A172 (cell line): ENCODE measurements around the gene OR7A10. TPM values are rescaled to one million over a fixed set of nuclear protein-coding genes. Genes with fewer than 3 reads are reported as not detected.

ENCODE experiments used
- DNase-seq: peaks from one replicate; pipeline ENCODE4 v3.0.0-alpha.2; 2015; ENCODE audit warnings: low spot score
- total RNA-seq: library from RNA; depleted of rRNA; stranded (reverse); fragments of >200 nt; shearing (Covaris generic); gene quantifications from 2 replicates; pipeline ENCODE4 v1.2.3, GENCODE V29; 2014; rRNA removed

OR7A10 gene
- not detected in 2 replicates for total RNA-seq

DNA sequence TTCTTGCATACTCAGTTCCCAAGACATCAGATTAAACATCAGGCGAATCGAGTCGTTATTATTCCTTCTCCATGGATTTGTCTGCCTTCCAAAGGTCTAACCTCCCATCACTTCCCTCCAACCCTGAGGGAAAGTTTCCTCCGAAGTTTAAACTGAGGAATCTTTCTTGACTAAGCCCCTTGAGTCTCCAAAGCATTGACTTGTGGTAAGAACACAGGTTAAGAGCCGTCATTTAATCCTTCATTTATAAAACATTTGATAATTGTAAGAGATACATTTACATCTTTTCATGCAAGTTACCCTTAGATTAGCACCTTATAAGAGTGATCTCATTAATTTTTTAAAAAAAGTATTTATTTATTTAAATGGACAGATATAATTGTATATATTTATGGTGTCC is at the start of gene OR7A10:
OR7A10 (minus strand) TSS at position 101 of the 400 bp plus-strand sequence. CDS start 7,045 bp downstream, outside the sequence.
- no peak for DNase-seq

DNA sequence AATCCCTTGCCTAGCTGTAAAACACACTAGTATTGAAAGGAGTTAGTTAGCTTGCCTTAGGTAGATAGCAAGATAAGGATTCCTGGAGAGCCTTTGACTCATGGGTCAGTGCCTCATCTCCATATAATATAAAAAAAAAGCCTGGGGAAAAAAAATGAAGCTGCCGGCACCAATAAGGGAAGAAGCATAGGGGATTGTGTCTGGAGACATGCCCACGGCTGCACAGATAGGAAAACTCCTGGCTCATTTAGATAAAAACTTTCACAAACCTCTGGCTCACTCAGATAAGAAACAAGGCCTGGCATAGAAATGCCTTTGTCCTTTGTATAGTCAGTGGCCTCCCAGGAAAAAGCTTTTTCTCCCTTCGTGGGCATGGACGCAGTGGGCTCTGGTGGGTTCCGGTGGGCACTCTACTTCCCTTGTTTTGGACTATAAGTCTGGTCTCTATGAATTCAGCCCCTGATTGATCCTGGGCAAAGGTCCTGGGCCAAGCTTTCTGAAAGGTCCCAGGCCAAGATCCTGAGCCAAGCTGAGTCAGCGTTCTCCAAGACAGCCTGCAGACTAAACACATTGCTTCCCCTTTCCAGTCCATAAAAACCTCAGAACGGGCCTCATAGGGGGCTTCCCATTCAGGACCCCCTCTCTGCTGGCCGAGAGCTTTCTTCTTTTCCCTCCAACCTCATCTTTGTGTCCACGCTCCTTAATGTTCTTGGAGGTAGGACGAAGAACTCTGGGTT is 42.1 kb upstream of the OR7A10 start:
- DNase-seq, result no peak

DNA sequence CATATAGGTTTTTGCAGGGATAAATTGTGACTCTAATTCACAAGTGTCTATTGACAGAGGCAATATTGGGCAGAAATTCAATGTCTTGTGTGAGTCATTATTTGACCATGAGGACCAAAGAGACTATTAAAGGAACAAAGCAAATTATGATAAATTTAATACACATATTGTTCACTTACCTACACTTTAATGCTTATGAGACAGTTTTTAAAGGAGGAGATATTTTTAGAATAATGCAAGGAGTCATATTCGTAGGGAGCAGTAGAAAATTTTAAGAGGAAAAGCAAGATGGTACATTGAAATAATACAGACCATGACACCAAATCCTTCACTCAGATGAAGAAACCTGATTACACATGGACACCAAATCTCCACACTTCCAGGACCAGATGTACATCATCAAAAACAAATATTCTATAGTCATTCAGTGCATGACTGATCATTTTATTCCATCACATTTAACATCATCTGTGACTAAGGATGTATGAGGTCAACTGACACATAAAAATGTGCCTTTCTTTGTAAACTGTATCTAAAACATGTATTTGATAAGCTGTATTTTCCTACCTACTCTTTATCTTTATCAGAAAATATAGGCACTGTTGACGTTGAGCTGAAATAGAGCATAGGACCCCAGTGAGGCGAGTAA is 41.4 kb upstream of the OR7A10 start:
- DNase-seq, result no peak

DNA sequence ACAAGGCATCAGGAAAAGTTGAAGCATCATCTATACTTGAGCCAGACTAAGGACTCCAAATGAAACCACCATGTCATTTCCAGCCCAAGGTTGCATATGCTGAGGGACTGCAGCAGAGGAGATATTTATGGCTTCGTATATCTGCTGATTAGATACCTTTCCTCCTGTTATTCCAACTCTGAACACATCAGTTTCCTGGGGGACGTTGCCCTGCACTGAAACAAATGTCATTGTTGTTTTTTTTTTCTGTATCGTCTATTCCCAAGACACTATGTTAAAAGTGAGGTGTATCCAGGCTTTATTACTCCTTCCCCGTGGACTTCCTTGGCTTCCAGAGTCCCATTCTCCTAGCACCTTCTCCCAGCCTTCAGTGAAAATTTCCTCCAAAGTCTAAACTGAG is 37.3 kb upstream of the OR7A10 start, which contains the start of gene OR7A17:
OR7A17 (minus strand) TSS at position 101 of the 400 bp plus-strand sequence. CDS start 4,777 bp downstream, outside the sequence.
- no peak for DNase-seq

DNA sequence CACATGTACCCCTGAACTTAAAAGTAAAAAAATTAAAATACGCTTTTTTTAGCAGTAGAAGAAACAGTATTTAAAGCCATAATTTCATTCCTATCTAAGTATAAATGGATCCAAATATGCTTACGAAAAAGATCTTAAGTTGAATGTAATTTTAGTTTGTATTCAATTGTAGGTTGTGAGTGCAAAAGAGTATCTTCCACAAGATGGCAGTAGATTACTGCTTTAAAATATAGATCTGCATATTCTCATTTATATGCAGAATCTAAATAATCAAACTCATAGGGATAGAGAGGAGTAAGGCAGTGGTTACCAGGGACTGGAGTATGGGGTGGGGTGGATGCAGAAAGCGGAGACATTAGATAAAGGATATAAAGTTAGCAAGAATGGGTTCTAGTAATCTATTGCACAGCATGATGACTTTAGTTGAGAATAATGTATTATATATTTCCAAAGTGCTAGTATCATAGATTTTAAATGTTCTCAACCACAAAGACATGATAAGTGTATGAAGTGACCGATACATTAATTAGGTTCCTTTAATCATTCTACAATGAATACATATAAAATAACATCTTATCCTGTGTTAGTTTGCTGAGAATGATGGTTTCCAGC is 23.0 kb upstream of the OR7A10 start:
- peak; percentile 19 for DNase-seq

DNA sequence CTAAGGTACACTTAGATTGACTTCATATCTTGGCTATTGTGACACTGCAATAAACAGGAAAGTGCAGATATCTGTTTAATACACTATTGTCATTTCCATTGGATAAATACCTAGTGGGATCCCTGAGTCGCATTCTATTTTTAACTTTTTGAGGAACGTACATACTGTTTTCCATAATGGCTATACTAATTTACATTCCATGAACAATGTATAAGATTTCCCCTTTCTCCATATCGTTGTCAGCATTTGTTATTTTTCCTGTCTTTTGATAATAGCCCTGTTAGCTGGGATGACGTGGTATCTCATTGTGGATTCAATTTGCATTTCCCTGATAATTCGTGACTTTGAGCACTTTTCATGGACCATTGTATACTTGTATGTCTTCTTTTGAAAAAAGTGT is 19.8 kb upstream of the OR7A10 start:
- DNase-seq, result no peak

DNA sequence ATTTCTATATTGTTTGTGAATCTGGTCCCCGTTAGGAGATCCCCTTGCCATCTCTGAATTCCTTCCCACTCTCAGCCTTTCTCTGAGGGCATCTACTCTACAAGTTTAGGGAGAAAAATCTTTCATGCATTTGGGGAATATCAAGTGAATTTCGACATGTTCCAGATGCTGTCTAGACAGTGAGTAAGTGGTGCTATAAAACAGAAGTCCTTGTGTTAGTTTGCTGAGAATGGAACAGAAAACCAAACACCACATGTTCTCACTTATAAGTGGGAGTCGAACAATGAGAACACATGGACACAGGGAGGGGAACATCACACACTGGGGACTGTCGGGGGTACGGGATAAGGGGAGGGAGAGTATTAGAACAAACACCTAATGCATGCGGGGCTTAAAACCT is 5.1 kb downstream of the OR7A10 start:
- no peak for DNase-seq

DNA sequence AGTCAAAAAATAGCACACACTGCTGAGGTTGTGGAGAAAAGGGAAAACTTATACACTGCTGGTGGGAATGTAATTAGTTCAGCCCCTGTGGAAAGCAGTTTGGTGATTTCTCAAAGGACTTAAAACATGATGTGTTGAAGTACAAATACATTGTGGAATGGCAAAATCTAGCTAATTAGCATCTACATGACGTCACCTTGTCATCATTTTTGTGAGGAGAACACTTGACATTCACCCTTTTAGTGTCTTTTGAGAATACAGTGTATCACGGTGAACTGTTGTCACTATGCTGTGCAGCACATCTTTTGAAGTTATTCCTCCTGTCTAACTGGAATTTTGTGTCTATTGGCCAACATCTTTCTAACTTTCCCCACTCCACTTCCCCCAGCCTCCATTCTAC is 5.6 kb downstream of the OR7A10 start:
- DNase-seq, result no peak

DNA sequence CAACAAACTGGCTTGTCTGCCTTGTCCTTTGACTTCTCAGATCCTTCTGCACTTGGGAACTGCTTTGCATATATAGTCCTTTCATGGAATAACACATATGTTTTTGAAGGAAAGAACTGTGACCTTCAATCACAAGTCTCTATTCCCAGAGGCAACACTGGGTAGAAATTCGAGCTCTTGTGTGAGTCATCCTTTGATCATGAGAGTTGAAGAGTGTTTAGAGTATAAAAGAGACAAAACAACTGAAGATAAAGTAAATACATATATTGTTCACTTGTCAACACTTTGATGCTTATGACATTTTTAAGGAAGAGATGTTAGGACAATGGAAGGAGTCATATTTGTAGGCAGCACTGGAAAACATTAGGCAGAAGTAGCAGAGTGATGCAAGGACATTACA is 8.5 kb downstream of the OR7A10 start:
- no peak for DNase-seq

DNA sequence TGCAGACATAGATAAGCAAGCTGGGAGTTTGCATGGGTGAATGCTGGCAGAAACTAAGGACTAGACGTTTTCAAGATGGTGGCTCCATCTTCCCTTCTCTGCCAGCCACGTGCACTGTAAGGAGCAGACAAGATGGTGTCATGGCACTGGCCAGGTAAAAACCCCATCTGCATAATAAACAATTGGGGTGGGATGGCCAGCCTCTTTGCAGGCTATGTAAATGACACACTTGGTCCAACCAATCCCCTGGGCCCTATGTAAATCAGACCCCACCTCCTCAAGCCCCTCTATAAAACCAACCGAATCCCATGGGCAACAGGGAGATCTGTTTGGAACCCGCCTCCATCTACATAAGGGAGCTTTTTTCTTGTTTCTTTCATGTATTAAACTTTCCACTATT is 11.3 kb downstream of the OR7A10 start:
- DNase-seq, result no peak

DNA sequence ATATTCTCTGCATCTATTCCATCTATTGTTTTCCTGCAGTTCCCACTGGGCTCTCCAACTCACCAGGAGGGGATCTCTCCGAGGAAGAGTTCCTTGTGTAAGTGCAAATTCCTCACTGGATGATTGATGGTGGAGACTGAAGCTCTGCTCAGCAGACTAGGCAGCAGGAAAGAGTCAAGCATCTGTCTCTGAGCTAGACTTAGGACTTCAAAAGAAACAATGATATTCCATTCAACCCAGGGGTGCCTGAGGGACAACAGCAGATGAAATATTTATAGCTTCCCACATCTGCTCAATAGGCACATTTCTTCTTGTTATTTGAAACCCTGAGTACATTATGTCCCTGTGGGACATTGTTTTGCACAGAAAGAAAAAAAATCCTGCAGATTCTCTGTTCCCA is 13.7 kb downstream of the OR7A10 start, which contains the start of the genes OR7A5 and OR7C1:
OR7A5 (minus strand) TSS at position 175 of the 400 bp plus-strand sequence. CDS start 6,944 bp downstream, outside the sequence.
OR7C1 (minus strand) TSS at position 175 of the 400 bp plus-strand sequence. CDS start 35,049 bp downstream, outside the sequence.
- DNase-seq, result no peak

DNA sequence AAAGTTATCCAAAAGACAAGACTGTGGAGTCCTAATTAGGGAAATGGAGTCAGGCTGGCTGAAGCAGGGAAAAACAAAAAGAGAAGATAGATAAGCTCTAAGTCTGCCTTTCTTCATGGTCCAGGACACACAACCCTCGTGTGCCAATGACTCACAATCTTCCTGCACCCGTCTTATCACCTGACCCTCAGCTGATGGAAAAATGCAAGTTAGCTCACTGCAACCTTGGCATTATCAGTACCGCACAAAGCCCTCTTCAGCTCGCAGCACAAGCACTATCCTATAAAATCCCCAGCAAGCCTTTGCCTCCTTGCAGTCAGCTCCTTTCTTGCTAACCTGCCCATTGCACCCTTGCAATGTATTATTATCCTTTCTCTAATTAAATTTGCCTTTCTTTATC is 18.0 kb downstream of the OR7A10 start:
- peak; percentile 46 for DNase-seq

DNA sequence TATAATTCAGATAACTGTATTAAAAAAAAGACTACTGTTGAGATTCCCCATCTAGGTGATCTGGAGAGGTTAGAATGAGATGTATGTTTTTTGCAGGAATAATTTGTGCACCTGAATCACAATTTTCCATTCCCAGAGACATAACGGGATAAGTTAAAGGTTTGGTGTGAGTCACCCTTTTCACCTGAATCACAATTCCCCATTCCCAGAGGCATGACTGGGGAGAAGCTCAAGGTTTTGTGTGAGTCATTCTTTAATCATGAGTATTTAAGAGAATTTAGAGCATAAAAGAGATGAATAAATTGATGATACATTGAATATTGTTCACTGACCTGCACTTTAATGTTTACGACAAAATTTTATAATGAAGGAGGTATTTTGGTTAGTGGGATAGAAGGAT is 22.7 kb downstream of the OR7A10 start:
- peak; percentile 22 for DNase-seq

DNA sequence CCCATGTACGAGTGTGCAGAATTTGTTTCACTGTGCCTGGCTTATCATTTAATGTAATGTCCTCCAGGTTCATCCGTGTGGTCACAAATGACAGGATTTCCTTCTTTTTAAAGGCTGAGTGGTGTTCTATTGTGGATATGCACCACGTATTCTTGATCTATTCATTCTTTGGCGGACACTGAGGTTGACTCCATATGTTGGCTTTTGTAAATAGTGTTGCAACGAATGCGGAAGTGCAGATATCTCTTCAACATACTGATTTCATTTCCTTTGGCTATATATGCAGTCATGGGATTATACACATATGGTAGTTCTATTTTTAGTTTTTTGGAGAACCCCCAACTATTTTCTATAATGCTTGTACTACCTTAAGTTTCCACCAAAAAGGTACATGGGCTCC is 26.8 kb downstream of the OR7A10 start:
- no peak for DNase-seq

DNA sequence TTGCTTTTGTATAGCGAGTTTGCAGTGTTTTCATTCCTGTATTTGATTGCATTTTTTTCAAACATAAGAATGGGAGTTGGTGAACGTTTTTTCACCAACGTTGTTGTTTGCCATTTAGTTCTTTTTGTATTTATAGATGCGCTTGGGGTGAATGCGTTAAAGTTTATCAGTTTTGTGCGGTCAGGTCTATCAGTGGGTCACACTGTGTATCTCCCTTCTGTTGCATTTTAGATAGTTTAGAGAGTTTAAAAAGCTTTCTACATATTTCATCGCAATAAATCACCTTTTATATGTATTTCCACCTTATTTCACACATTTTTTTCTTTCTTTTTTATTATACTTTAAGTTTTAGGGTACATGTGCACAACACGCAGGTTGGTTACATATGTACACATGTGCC is 30.1 kb downstream of the OR7A10 start:
- no peak for DNase-seq

DNA sequence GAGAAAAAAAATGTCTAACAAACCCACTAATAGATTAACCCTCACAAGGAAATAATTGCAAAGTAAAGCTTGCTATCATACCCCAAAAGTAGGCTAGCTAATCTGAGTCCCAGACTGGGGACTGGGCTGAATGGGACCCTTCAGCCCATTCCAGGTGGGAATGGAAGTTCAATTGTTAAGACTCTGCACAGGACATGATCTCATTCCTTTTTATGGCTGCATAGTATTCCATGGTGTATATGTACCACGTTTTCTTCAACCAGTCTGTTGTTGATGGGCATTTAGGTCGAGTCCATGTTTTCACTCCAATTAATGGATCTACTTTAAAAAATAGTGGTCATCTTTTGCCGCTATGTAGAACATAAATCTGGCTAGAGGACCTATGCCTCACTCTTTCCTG is 31.7 kb downstream of the OR7A10 start:
- no peak for DNase-seq

DNA sequence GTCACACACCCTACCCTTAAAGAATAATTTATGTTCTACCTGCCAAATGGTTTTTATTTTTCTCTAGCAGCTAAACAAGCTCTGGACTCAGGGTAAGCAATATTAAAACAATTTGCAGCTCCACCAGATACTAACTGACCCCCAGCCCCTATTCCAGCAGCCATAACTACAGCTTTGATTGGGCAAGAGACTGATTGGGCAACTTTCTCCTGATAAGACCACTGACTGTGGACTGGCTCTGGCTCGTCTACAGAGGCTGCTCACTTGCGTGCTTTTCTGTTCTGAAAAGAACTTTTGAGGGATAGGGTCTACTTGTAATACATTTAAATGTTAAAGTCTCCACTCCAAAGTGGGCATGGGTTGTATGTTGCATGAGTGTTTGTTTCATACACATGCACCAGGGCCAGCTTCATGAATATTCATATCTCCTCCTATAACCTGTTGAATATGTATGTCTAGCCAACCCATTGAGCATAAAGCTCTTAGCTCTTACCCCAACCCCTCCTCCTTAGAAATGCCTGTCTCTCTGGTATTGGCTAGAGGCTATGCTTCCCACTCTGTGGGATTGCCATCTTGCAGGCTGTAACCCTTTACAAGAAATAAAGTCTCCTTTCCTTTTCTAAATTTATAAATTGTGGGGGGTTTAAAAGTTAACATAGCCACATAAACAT is 33.6 kb downstream of the OR7A10 start:
- DNase-seq, result no peak

DNA sequence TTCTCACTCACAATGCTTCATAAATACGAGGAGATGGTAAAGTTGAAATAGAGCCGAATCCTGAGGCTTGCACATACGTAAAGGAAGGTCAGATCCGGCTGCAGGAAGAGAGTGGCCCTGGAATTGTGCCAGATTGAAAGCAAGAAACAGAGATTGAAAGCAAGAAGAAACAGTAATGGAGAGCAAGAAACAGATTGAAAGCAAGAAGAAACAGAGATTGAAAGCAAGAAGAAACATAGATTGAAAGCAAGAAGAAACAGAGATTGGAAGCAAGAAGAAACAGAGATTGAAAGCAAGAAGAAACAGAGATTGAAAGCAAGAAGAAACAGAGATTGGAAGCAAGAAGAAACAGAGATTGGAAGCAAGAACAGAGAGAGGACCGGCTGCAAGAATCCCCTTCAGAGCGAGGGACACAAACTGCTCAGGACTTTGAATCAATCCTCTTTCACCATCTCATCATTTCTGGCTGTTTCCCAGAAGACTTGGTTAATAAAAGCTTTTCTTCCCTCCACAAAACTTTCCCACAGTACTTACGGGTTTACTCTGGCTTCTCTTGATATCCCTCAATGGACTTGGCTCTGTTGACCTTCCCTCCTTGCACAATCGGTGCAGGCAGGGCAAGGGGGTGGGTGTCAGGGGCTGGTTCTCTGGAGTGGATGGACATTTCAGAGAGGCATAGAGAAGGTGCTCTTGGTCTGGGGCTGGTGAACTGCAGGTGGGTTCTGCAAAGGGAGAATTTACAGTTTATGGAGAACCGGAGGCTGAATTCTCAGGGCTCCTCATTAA is 39.3 kb downstream of the OR7A10 start:
- no peak for DNase-seq

DNA sequence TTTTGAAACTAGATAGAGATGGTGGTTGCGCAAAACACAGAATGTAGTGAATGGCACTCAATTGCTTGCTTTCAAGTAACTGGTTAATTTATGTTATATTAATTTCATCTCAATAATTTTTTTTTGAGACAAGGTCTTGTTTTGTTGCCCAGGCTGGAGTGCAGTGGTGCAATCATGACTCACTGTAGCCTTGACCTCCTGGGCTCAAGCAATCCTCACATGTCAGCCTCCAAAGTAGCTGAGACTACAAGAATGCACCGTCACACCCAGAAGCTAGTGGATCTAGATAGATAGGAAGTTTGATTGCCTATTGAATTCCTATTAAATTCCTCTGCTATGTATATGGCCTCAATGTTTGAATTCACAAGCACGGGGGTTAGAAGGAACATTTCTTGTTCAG is 44.0 kb downstream of the OR7A10 start:
- DNase-seq, result no peak

DNA sequence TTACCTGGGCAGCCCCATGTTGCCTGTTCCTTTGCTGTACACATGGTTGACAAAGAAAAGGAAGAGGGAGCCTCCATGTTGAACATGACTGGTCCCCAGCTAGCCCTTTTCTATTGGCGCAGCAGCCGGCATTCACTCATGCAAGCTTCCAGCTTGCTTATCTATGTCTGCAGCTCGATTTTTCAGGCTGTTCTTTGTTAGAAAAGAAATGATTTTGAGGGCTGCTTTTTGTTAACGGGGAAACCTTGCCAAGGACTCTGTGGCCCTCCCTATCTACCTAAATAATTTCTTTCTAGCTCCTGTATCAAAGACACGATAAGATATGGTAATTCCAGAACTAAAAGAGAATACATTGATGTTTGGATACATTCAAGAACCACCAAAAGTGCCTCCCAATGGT is 50.0 kb downstream of the OR7A10 start:
- no peak for DNase-seq

DNA sequence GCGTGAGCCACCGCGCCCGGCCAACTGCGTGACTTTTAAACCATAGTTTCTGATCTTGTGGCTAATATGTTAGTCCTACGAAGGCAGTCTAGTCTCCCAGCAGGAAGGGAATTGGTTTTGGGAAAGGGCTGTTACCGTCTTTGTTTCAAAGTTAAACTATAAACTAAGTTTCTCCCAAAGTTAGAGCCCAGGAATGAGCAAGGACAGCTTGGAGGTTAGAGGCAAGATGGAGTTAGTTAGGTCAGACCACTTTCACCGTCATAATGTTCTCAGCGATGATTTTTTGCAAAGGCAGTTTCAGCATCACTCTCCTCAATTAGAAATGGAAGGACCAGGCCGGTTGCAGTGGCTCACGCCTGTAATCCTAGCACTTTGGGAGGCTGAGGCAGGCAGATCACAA is 52.7 kb downstream of the OR7A10 start:
- no peak for DNase-seq
